HepG2 (cell line): ENCODE measurements around the gene RFTN1. TPM values are rescaled to one million over a fixed set of nuclear protein-coding genes. Genes with fewer than 3 reads are reported as not detected.

Experiments used
- ATAC-seq: fragments of 200-7000 bp; cut with Tn5 transposase; 3 replicates; pipeline ENCODE4 v1.9.1; 2020; ENCODE audit warnings: mild to moderate bottlenecking, moderate library complexity
- BruUV-seq: library from RNA; stranded (reverse); fragments of 400-500 nt; replicated peaks from 2 replicates; lab custom pipeline; 2021; lab: Mats Ljungman, UMichigan
- CTCF ChIA-PET: fragments of 300-600 bp; formaldehyde crosslinking; extraction: SDS; loops from one replicate; lab custom pipeline; 2021; ENCODE audit warnings: low total read pairs, inconsistent platforms, low intra/inter-chr PET ratio; lab: Yijun Ruan, JAX
- POLR2A ChIA-PET: fragments of 350-600 bp; sonication (Branson Sonifier 250); formaldehyde crosslinking; loops from one replicate; lab custom pipeline; 2020; ENCODE audit warnings: antibody characterized with exemption, inconsistent platforms; lab: Yijun Ruan, JAX
- DNase-seq: peaks from one replicate; pipeline ENCODE4 v3.0.0-alpha.2; 2015; ENCODE audit warnings: low spot score
- FAIRE-seq: peaks from 3 replicates; lab custom pipeline; 2011; peaks lifted over from hg19 to GRCh38; lab: Jason Lieb, UNC
- H2AFZ ChIP-seq: one replicate; pipeline ENCODE4 v1.6.1; 2011; ENCODE audit warnings: low read length, inconsistent platforms
- H3K27ac ChIP-seq: fragments of 300-600 bp; 3 replicates; pipeline ENCODE4 v1.8.0; 2011; ENCODE audit warnings: mixed run types, mild to moderate bottlenecking, mixed read lengths, low read length, inconsistent platforms; ENCODE audit not compliant: insufficient read depth; ENCODE audit errors: extremely low read length
- H3K27me3 ChIP-seq, 2 experiments: fragments of 200-600 bp in 1 of 2; 2 replicates in 1 of 2; 3 replicates in 1 of 2; pipeline versions ENCODE4 v1.6.0 to v1.8.0; 2011; ENCODE audit warnings: low read length in 2 of 2, mild to moderate bottlenecking in 2 of 2, moderate library complexity in 2 of 2, inconsistent platforms in 1 of 2; ENCODE audit not compliant: insufficient read depth in 2 of 2, control insufficient read depth in 1 of 2
- H3K36me3 ChIP-seq, 2 experiments: fragments of 200-600 bp in 1 of 2; replicated peaks in 1 of 2; 2 replicates in 1 of 2; 3 replicates in 1 of 2; pipeline versions ENCODE4 v1.5.1 to v1.8.0; 2011; ENCODE audit warnings: low read length in 2 of 2, inconsistent platforms in 1 of 2; ENCODE audit not compliant: insufficient read depth in 2 of 2, control insufficient read depth in 1 of 2
- H3K4me1 ChIP-seq: 2 replicates; pipeline ENCODE4 v1.5.1; 2012; ENCODE audit warnings: low read length, inconsistent platforms; ENCODE audit not compliant: insufficient read depth
- H3K4me2 ChIP-seq: 2 replicates; pipeline ENCODE4 v1.6.0; 2011; ENCODE audit warnings: low read depth, low read length, inconsistent platforms
- H3K4me3 ChIP-seq, 3 experiments: fragments of 200-600 bp in 1 of 3; sonication (generic), shearing (Covaris generic) in 1 of 3; replicated peaks in 1 of 3; 2 replicates each; pipeline ENCODE4 v1.5.1; 2011 to 2016; ENCODE audit warnings: low read length in 3 of 3, inconsistent platforms in 2 of 3, low read depth in 2 of 3, mild to moderate bottlenecking in 2 of 3, control low read depth in 1 of 3, mixed read lengths in 1 of 3; ENCODE audit not compliant: insufficient read depth in 1 of 3
- H3K79me2 ChIP-seq: one replicate; pipeline ENCODE4 v1.6.1; 2011; ENCODE audit warnings: low read length, inconsistent platforms; ENCODE audit not compliant: insufficient read depth
- H3K9ac ChIP-seq: 2 replicates; pipeline ENCODE4 v1.6.0; 2011; ENCODE audit warnings: mild to moderate bottlenecking, low read depth, low read length, inconsistent platforms; ENCODE audit not compliant: insufficient read depth
- H3K9me3 ChIP-seq: 2 replicates; pipeline ENCODE4 v1.5.1; 2012; ENCODE audit warnings: mild to moderate bottlenecking, low read length
- H4K20me1 ChIP-seq: 2 replicates; pipeline ENCODE4 v1.6.0; 2011; ENCODE audit warnings: inconsistent platforms, mild to moderate bottlenecking, low read length, moderate library complexity; ENCODE audit not compliant: insufficient read depth
- BATF2 ChIP-seq: sonication (generic); formaldehyde crosslinking; IDR thresholded peaks from 2 replicates; pipeline ENCODE4 v1.8.0; 2022; ENCODE audit warnings: mild to moderate bottlenecking, missing genetic modification reagents, moderate library complexity
- BCL3 ChIP-seq: sonication (generic); formaldehyde crosslinking; IDR thresholded peaks from 2 replicates; pipeline ENCODE4 v1.5.1; 2020; ENCODE audit warnings: mild to moderate bottlenecking, missing genetic modification reagents, moderate library complexity
- IRX3 ChIP-seq: sonication (generic); formaldehyde crosslinking; IDR thresholded peaks from 2 replicates; pipeline ENCODE4 v1.8.1; 2023; ENCODE audit warnings: mild to moderate bottlenecking, low read depth, missing genetic modification reagents, borderline replicate concordance
- MNT ChIP-seq: fragments of 450-650 bp; IDR thresholded peaks from 2 replicates; pipeline ENCODE4 v1.6.1; 2016
- NFIB ChIP-seq: sonication (generic); formaldehyde crosslinking; IDR thresholded peaks from 2 replicates; pipeline ENCODE4 v1.9.0; 2021; ENCODE audit warnings: missing genetic modification reagents, mild to moderate bottlenecking, borderline replicate concordance
- STAG1 ChIP-seq: sonication (generic); formaldehyde crosslinking; IDR thresholded peaks from 2 replicates; pipeline ENCODE4 v1.4.0; 2020; ENCODE audit warnings: missing genetic modification reagents
- ZFYVE20 ChIP-seq: sonication (generic); formaldehyde crosslinking; IDR thresholded peaks from 2 replicates; pipeline ENCODE4 v1.8.0; 2023; ENCODE audit warnings: low read depth, mild to moderate bottlenecking, moderate library complexity, missing genetic modification reagents, borderline replicate concordance
- ZNF136 ChIP-seq: sonication (generic); formaldehyde crosslinking; IDR thresholded peaks from 2 replicates; pipeline ENCODE4 v1.8.1; 2022; ENCODE audit warnings: low read depth, mild to moderate bottlenecking, moderate library complexity, missing genetic modification reagents
- WGBS: methylation state at CpG from one replicate; pipeline ENCODE4 v1.1.6; 2017; ENCODE audit warnings: low lambda C conversion rate; 5-methylcytosine and 5-hydroxymethylcytosine counted together
- in situ Hi-C: cut with HindIII; loops from 2 replicates; pipeline ENCODE4 v1.10.0; 2017; ENCODE audit warnings: low pct_unique_long_range_greater_than_20kb; ENCODE audit not compliant: extremely low pct_ligation_motif_present
- intact Hi-C: fragments of 100-400 bp; cut with micrococcal nuclease; formaldehyde crosslinking; loops from one replicate; pipeline ENCODE4 v1.10.0; 2022; ENCODE audit not compliant: unreplicated experiment
- polyA plus RNA-seq, 8 experiments: library from polyadenylated mRNA; depleted of rRNA in 3 of 8; stranded (reverse) in 7 of 8; unstranded in 1 of 8; fragments of >200 nt; fragmentation: Illumina TruSeq in 4 of 8; extraction: Trizol in 4 of 8; gene quantifications; 2 replicates each; pipeline versions ENCODE4 v1.2.1 to v1.2.3, GENCODE V29; 2011 to 2016; ENCODE audit warnings: low read depth in 4 of 8, missing spikeins in 1 of 8, mixed read lengths in 1 of 8; ENCODE audit not compliant: insufficient read depth in 1 of 8
- total RNA-seq, 5 experiments: library from RNA; depleted of rRNA; stranded (reverse); fragments of >200 nt; fragmentation: Illumina TruSeq; extraction: Trizol; gene quantifications; 2 replicates each; pipeline ENCODE4 v1.2.3, GENCODE V29; 2016; ENCODE audit warnings: low read depth in 1 of 5
- TF ChIP-seq, protein P1 (sequence below): IDR thresholded peaks from 2 replicates; pipeline ENCODE4 v1.6.1; 2016

RFTN1 gene
- total and polyA plus RNA-seq, 2 of the 13 experiments (the other 11 are each of a cell fraction or from before 2014, with no cell fraction given) = not detected

GRCh38 chr3:16529264-16529663, 15.8 kb upstream of the RFTN1 start (continued):
- TF ChIP-seq MNT (no peak), IRX3 (CRISPR knock-in tag) (no peak), ZNF136 (CRISPR knock-in tag) (no peak), NFIB (CRISPR knock-in tag) (no peak), ZFYVE20 (CRISPR knock-in tag) (no peak), STAG1 (no peak)

DNA sequence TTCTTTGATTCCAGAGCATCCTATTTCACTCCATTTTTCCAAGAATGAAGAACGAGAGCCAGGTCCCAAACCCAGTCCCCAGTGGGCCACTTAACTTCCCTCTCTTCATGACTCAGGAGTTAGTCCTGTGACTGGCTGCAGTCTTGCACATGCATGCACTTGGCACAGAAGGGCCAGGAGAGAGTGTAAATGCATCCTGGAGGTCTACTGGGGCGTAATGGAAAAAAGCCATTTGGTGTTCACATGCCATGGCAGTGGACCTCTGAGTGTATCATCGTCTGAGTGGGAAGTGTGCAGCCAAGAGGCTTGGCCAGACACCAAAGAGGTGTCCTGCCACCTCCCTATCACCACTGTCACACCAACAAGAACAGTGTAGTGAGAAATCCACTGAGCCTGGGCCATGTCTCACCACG, 15.1 kb upstream of the RFTN1 start:
- ChIA-PET POLR2A (no interaction called here), CTCF (no interaction called here)
- no TSS peak for BruUV-seq
- Histone ChIP-seq H3K27me3 (peaks cover 2 to 19% of the 10 kb centered on the region in 2 experiments; a peak in 2 of 5 replicates), H3K4me1 (no peaks in the 10 kb centered on the region), H2AFZ (no peak overlapping the region), H3K9ac (no peak overlapping the region), H3K27ac (no peak overlapping the region), H4K20me1 (no peaks in the 10 kb centered on the region), H3K4me2 (no peak overlapping the region), H3K79me2 (no peaks in the 10 kb centered on the region), H3K9me3 (peaks cover 5% of the 10 kb centered on the region; the same call in 1 of the 2 replicates), H3K4me3 (no peak overlapping the region), H3K36me3 (no peaks in the 10 kb centered on the region)
- ATAC-seq = no peak
- TF ChIP-seq BATF2 (no peak), BCL3 (CRISPR knock-in tag) (no peak)
- TF ChIP-seq, protein P1, sequence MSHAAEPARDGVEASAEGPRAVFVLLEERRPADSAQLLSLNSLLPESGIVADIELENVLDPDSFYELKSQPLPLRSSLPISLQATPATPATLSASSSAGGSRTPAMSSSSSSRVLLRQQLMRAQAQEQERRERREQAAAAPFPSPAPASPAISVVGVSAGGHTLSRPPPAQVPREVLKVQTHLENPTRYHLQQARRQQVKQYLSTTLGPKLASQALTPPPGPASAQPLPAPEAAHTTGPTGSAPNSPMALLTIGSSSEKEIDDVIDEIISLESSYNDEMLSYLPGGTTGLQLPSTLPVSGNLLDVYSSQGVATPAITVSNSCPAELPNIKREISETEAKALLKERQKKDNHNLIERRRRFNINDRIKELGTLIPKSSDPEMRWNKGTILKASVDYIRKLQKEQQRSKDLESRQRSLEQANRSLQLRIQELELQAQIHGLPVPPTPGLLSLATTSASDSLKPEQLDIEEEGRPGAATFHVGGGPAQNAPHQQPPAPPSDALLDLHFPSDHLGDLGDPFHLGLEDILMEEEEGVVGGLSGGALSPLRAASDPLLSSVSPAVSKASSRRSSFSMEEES (CRISPR knock-in tag) = no peak
- in situ Hi-C loops = loop anchor here (25.0 kb wide), 1 partner anchor 491 kb away; no protein-coding TSS in a partner anchor
- intact Hi-C loops = no loop called here
- 4% methylated on average over 4 of the region's 4 CpGs for WGBS
- no peak for FAIRE-seq
- DNase-seq = no peak
